NCI-H774 (cell line): ENCODE results near the gene SLF2.

Experiments
- DNase-seq: peaks from one replicate; lab custom pipeline; 2025; lab: John Stamatoyannopoulos, UW

The SLF2 gene

GRCh38 chr10:100912605-100913469, at the start of gene SLF2:
Gene SLF2, plus strand, starts transcription at chr10:100912963. Its CDS starts 148 bp downstream, at chr10:100913111.
- DNase-seq, result peak; percentile 87

- DNase-seq, result no peak
Measured at GRCh38 chr10:100863433-100863832, 49.3 kb upstream of the SLF2 start.

- DNase-seq, result no peak
Measured at GRCh38 chr10:100864036-100864885, 48.5 kb upstream of the SLF2 start.

- no peak for DNase-seq
Measured at GRCh38 chr10:100864978-100865377, 47.8 kb upstream of the SLF2 start.

GRCh38 chr10:100866010-100866409, 46.8 kb upstream of the SLF2 start:
- DNase-seq, result no peak

- no peak for DNase-seq
Measured at GRCh38 chr10:100866575-100867098, 46.1 kb upstream of the SLF2 start.

- DNase-seq, result no peak
Measured at GRCh38 chr10:100867261-100867963, 45.4 kb upstream of the SLF2 start.

GRCh38 chr10:100868382-100868781, 44.4 kb upstream of the SLF2 start:
- DNase-seq, result no peak

- no peak for DNase-seq
Measured at GRCh38 chr10:100869399-100869798, 43.4 kb upstream of the SLF2 start.

GRCh38 chr10:100872034-100872791, 40.5 kb upstream of the SLF2 start:
- no peak for DNase-seq

- DNase-seq, result no peak
Measured at GRCh38 chr10:100873146-100873826, 39.5 kb upstream of the SLF2 start.

GRCh38 chr10:100873827-100874326, 38.9 kb upstream of the SLF2 start:
- no peak for DNase-seq

- DNase-seq, result no peak
Measured at GRCh38 chr10:100874702-100875483, 37.9 kb upstream of the SLF2 start.

- no peak for DNase-seq
Measured at GRCh38 chr10:100875484-100876166, 37.1 kb upstream of the SLF2 start.

GRCh38 chr10:100876585-100877460, 35.9 kb upstream of the SLF2 start:
- no peak for DNase-seq

GRCh38 chr10:100877461-100877850, 35.3 kb upstream of the SLF2 start:
- no peak for DNase-seq

- no peak for DNase-seq
Measured at GRCh38 chr10:100878291-100878910, 34.4 kb upstream of the SLF2 start.
